ENCODE data around the gene SMIM1.

DNA sequence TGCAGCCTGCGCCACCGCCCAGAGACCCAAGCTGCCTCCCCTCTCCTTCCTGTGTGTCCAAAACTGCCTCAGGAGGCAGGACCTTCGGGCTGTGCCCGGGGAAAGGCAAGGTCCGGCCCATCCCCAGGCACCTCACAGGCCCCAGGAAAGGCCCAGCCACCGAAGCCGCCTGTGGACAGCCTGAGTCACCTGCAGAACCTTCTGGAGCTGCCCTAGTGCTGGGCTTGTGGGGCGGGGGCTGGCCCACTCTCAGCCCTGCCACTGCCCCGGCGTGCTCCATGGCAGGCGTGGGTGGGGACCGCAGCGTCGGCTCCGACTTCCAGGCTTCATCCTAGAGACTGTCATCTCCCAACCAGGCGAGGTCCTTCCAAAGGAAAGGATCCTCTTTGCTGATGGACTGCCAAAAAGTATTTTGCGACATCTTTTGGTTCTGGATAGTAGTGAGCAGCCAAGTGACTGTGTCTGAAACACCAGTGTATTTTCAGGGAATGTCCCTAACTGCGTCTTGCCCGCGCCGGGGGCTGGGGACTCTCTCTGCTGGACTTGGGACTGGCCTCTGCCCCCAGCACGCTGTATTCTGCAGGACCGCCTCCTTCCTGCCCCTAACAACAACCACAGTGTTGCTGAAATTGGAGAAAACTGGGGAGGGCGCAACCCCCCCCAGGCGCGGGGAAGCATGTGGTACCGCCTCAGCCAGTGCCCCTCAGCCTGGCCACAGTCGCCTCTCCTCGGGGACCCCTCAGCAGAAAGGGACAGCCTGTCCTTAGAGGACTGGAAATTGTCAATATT is 39.3 kb upstream of the SMIM1 start:
- TF ChIP-seq EZH2phosphoT487 (IDR thresholded peaks at IDR 0.05; ENCODE audit: insufficient read depth, low read depth) (no peak), EZH2 (IDR thresholded peaks at IDR 0.05; ENCODE audit: insufficient read depth, poor library complexity, severe bottlenecking) (no peak)
